NOMO-1 treated with dmso at 0.1 percent for 144 hours (cell line): ENCODE data around the gene SKOR1.

Experiments used
- DNase-seq: peaks from one replicate; lab custom pipeline; 2025; ENCODE audit not compliant: unreplicated experiment; lab: John Stamatoyannopoulos, UW

The SKOR1 gene

GRCh38 chr15:67815036-67815592 lies 10.2 kb upstream of the SKOR1 start:
- no peak for DNase-seq

DNA sequence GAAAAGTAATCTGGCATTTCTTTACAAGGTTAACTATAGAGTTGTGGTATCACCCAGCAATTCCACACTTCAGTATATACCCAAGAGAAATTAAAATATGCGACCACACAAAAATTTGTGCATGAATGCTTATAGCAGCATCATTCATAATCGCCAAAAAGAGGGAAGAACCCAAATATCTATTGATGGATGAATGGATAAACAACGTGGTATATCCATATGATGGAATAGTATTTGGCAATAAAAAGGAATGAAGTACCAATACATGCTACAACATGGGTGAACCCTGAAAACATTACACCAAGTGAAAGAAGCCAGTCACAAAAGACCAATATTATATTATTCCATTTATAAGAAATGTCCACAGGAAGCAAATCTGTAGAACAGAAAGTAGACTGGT lies 8.6 kb upstream of the SKOR1 start:
- no peak for DNase-seq

GRCh38 chr15:67818464-67818863 lies 6.8 kb upstream of the SKOR1 start:
- DNase-seq: no peak

DNA sequence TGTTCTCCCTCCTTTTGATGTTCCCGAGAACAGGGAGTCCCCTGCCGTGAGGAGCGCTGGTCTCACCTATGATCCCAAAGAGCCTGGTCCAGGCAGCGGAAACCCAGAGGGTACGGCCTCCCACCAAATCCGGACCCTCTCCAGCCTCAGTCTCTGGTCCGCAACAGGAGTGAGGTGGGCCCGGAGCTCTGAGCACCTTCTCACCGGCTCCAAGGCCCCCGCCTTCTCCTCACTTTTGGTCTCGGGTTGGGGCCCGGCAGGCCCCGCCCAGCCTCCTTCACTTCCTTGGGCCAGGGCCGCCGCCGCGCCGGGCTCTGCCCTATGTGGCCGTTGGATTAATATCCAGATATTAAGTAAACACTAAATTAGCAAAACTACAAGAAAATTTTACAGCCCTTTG lies 5.7 kb upstream of the SKOR1 start:
- DNase-seq: no peak

GRCh38 chr15:67820122-67820991 lies 5.0 kb upstream of the SKOR1 start:
- DNase-seq: no peak

DNA sequence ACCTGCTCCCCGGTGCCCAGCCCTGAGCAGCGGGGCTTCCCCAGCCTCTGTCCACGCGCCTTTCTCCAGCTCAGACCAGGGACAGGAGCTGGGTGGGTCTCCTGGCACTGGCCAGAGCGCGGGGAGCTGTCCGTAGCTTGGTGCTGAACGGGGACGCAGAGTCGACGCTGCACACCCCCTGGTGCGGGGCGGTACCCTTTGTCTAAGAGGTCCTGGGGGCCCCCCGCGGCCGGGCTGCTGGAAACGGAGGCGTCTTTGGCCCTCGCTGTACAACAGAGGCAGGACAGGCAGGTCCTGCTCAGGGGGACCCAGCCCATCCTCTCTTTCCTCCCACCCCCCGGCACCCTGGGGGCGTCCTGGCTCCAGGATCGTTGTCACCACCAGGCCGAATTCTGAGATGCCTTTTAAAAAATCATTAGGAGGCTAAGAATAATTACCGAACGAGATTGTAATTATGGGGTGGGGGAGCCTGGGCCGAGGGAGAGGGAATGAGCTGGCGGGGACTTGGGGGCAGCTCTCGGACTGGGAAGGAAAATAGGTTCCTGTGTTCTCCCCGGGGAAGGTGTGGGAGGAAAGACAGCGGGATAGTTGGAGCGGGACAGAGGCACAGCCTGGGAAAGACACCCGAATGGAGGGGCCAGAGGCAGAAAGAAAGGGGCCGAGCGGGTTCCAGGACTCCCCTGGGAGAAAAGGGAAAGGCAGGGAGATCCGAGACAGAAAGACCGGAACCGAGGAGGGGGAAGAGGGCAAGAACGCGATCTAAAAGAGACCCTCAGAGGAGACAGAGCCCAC lies 4.1 kb upstream of the SKOR1 start:
- peak; percentile 7 for DNase-seq

DNA sequence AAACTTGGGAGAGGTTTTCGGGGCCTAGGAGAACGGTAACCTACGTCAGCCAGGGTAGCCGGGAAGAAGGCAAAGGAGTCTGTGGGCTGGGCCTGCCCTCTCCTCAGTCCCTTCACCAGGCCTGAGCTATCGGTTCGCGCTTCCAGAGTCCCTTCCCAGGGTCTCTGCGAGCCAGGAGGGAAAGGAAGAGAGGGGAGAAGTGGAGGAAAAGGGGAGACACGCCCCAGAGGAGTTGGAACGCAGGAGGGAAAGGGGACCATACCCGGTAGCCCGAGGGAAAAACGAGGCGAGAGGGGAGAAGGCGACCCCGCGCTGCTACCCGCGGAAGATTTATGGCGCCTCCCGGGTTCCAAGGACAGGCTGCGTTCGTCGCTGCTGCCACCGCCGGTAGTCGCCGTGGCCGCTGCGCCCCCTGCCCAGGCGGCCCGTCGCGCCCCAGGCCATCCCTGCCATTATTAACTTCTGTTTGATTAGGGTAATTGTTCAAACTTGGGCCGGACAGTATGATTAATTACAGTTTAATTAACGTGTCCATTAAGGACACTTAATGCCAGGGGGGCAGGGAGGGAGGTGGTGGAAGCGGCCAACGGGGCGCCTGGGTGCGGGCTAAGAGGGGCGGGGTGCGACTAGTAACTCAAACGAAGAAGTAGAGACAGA lies 3.4 kb upstream of the SKOR1 start:
- DNase-seq: no peak

GRCh38 chr15:67822537-67823313 lies 2.6 kb upstream of the SKOR1 start:
- no peak for DNase-seq

GRCh38 chr15:67823314-67824196 lies 1.8 kb upstream of the SKOR1 start:
- no peak for DNase-seq

DNA sequence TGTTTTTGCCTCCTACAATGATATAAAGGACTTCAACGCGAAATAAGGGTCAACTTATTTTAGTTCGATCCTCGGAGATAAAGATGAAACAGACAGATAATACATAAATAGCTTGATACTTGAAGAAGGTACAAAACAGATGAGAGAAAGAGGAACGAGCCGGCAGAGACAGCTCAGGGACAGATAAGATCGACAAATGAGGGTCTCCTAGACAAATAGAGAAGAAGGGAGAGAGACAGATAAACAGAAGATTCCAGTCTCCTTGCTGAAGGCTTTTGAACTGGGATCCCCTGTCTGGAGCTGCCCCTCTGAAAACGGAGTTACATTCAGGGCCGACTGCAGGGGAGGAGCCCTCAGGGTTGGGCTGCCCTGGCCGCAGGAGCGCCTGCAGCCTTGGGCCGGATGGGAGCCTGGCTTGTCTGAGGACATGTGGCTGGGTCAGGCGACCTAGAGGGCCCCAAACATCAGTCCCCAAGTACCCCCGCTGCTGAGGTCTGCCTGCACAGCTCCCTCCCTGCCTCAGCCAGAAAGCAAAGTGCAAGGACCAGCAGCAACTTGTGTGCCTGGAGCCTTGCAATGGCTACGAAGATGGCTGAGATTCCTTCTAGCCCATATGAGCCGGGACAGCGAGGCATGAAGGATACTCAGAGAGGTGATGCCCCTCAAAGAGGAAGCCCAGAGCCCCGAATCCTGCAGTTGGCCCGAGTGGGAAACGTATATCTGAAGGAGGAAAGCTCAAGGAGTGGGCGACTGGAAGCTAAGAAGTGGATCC lies 926 bp upstream of the SKOR1 start:
- DNase-seq: no peak

GRCh38 chr15:67825881-67826716 lies 790 bp downstream of the SKOR1 start:
- no peak for DNase-seq

- DNase-seq: no peak
These were observed 1.6 kb downstream of the SKOR1 start for GRCh38 chr15:67826717-67827561.

GRCh38 chr15:67827562-67828277 lies 2.4 kb downstream of the SKOR1 start:
- no peak for DNase-seq

GRCh38 chr15:67828278-67828968 lies 3.1 kb downstream of the SKOR1 start:
- DNase-seq: no peak

DNA sequence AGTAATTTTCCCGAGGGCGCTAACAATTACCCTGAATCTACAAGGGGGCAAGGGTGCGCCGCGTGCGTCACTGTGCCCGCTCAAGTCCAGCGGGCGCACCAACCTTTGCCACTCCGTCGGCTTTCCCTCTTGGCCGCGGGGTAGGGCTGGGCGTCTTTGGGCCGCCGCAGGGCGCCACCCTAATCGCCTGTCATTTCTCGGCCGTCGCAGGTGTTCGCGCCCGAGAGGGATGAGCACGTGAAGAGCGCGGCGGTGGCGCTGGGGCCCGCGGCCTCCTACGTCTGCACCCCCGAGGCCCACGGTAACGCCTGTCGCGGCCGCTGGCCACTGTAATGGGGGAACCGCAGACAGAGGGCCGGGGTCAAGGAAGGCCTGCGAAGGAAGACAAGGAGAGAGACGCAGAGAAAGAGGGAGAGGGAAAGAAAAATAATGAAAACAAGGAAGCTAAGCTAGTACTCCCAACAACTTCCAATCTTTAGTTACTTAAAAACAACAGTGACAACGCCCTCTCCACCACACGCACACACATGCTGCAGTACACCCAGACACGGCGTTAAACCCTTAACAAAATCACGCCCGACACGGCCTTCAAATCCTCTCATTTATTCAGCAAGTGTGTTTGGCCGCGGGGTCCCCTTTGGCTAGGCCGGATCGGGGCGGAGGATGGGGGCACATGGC lies 3.8 kb downstream of the SKOR1 start:
- no peak for DNase-seq
